Right lobe of liver (tissue), 4 donors: Measurements from ENCODE around the gene KRT39.

Source experiments
- POLR2A ChIP-seq: fragments of 450-650 bp; IDR thresholded peaks from one replicate; pipeline ENCODE4 v1.6.1; 2017; ENCODE audit warnings: antibody characterized with exemption, mild to moderate bottlenecking
- TF ChIP-seq, protein P1 (sequence below), 4 donors: fragments of 200-600 bp in 3 of 4; fragments of 450-650 bp in 1 of 4; IDR thresholded peaks; one replicate each; pipeline versions ENCODE4 v1.5.1 to v1.8.0; 2016 to 2022; ENCODE audit warnings: antibody characterized with exemption in 4 of 4, mild to moderate bottlenecking in 2 of 4
- donor health status: DM: no; HTN: no; CAD: no.
- donor health status: DM: no; HTN: no; CAD: no.
- donor health status: DM: no; HTN: yes; CAD: no.

GRCh38 chr17:40936437-40936971 is 30.2 kb downstream of the KRT39 start:
- TF ChIP-seq, protein P1, sequence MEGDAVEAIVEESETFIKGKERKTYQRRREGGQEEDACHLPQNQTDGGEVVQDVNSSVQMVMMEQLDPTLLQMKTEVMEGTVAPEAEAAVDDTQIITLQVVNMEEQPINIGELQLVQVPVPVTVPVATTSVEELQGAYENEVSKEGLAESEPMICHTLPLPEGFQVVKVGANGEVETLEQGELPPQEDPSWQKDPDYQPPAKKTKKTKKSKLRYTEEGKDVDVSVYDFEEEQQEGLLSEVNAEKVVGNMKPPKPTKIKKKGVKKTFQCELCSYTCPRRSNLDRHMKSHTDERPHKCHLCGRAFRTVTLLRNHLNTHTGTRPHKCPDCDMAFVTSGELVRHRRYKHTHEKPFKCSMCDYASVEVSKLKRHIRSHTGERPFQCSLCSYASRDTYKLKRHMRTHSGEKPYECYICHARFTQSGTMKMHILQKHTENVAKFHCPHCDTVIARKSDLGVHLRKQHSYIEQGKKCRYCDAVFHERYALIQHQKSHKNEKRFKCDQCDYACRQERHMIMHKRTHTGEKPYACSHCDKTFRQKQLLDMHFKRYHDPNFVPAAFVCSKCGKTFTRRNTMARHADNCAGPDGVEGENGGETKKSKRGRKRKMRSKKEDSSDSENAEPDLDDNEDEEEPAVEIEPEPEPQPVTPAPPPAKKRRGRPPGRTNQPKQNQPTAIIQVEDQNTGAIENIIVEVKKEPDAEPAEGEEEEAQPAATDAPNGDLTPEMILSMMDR (IDR thresholded peaks at IDR 0.05): no peak
- no peak for TF ChIP-seq POLR2A
